NCI-H524 (cell line): ENCODE measurements around the gene SRPX2.

Experiments
- DNase-seq, 2 experiments: peaks; one replicate each; lab custom pipeline; 2025; lab: John Stamatoyannopoulos, UW

The SRPX2 gene

DNA sequence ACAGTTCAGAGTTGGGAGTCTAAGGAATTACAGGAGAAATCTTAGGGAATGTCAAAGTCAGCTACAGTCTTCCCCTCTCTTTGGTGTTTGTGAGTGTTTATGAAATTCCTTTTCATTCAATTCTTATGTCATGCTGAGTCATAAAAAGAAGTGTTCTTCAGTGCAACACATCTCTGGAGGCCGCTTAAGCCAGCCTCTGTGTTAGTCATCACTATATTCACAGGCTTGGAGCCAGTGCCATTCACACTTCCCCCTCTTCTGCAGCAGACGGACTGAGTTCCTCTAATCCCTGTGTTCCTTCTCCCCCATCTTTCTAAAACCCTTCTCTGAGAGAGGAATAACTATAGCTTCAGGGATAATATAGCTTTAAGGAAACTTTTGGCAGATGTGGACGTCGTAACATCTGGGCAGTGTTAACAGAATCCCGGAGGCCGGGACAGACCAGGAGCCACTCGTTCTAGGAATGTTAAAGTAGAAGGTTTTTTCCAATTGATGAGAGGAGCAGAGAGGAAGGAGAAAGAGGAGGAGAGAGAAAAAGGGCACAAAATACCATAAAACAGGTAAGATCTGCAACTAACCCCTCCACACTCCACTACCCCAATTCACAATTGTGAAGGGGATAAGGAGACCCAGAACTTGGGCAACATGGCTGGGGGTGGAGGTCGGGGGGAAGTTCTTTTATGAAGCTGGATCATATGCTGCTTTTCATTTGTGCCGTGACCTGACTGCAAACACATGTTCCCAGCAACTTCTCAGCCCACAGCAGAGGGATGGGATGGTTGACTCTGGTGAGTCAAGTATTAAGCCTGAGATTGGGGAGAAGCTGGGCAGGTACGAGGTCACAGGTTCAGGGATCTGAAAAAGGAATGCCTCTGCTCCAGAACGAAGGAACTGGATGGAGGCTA lies at the start of gene SRPX2:
SRPX2 (plus strand) TSS at position 244 of the 905 bp plus-strand sequence. CDS start 2,124 bp downstream, outside the sequence.
- no peak for DNase-seq

GRCh38 chrX:100596601-100597000 lies 47.4 kb upstream of the SRPX2 start:
- DNase-seq, result no peak

- DNase-seq, result no peak
Observed at GRCh38 chrX:100599456-100599855, 44.5 kb upstream of the SRPX2 start.

- no peak for DNase-seq
Observed at GRCh38 chrX:100600340-100600739, 43.7 kb upstream of the SRPX2 start.

DNA sequence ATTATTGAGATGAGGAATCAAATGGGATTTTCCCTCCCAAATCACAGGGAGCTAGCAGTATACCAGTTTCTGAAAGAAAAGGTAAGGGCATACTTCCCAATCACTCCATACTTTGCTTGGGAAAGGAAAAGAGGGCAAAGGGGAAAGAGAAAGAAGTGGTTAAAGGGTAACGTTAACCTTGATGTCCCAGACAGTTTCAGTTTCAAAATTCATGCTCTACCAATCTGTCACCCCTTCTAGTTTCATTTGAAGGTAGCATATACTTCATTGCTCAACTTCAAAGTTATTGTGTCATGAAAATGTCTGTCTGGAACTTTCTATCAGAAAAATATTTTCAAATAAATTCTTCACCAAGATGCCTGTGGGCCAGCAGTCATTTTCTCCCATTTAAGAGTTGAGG lies 43.2 kb upstream of the SRPX2 start:
- no peak for DNase-seq

DNA sequence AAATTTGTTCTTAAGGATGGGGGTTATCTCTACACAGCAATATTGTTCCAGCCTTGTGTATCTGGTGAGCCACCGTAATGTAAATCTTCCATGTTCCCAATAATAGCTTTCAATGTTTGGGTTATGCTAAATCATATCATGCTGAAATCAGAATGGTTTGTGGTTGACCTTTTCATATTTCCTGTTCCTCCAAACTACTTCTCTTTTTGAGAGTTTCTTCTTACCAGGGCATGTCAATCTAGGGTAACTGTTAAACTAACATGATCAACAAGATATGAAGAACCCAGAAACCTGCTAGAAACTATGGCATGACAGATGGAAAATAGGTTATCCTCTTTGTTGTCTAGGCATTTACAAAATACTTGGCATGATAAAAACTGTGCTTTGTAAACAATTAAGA lies 37.2 kb upstream of the SRPX2 start:
- no peak for DNase-seq

- DNase-seq, result peak in 1 of 2 experiments; percentile 6
Observed at GRCh38 chrX:100609591-100609990, 34.4 kb upstream of the SRPX2 start.

- no peak for DNase-seq
Observed at GRCh38 chrX:100611951-100612350, 32.0 kb upstream of the SRPX2 start.

DNA sequence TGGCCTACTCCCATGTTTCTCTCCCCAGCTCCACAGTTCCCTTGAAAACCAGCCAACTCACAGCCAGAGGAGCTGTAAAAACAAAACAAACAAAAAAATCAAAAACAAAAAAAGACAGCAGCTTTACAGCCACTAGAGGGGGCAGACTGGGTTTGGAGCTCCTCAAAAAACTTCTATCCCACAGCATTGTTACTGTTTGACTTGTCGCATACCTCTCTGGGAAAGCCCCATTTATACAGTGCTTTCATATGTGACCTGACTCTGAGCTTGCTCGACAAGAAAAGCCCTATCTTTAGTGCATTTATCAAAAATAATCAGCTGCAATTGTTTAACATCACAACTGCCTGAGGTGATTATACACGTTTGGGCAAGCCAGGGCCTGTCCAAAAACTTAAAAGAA lies 29.0 kb upstream of the SRPX2 start:
- peak in 1 of 2 experiments; percentile 5 for DNase-seq

DNA sequence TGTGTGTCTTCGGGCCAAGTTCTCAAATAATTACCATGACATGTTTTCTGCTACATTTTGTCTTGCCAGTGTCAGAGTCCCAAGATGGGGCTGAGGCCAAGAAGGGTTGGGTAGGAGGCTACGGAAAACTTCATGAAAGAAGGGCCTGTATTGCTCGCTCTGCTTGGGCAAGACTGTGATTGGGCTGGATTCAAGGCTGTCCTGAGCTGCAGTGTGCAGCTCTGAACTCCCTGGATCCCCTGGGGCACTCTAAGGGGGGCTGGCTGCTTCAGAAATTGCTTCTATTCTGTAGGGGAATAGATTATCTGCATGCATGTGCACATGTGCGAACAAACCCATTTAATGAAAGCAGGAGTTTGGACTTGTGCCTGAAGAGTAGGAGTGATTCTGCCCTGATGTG lies 21.0 kb upstream of the SRPX2 start:
- DNase-seq, result no peak

- DNase-seq, result no peak
Observed at GRCh38 chrX:100625985-100626491, 18.0 kb upstream of the SRPX2 start.

GRCh38 chrX:100635040-100635439 lies 9.0 kb upstream of the SRPX2 start:
- no peak for DNase-seq

DNA sequence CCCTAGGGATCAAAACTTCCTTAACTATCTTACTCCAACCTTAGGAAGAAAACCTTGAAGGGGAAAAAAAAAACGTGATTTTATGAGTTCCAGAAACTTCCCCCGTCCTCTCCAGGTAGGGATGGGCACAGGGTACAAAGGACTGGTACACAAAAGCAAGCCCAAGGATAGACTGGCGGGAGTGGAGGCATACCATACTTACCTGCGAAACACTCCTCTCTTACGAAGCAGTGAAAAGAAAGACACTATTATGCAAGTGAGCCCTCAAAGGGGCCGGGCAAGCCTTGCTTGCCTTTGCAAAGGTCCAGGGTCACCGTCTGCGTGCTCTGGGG lies 8.0 kb upstream of the SRPX2 start:
- DNase-seq, result peak in 1 of 2 experiments; percentile 12

DNA sequence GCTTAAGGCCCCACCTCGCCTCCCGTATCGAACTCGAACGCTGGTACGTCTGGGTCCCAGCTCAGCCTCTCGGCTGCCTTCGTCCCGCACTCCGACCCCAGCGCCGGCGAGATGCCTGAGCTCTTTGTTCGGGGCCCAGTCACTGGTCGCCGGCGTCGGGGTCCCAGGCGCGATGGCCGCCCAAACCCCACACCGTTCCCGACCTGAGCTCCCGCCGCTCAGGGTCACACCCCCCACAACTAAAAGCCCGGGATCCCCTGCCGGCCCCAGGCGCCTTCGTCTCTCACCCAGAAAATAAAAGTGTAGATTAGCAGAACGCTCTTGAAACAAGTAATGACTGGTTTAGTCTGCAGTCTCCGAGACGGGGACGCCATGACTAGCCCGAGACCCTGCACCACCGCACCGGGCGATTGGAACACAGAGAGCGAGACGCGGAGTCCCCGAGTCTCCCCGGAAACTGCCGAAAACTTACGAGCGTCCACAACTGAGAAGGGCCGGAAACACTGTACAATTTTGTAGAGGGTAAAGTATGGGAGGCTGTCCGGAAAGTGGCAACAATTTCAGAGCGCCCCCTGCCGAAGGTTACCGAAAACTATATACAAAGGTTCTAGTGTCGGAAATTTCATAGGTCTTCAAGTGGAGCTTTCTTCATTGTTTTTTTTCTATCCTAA lies 7.5 kb upstream of the SRPX2 start, which contains the start of gene TSPAN6:
TSPAN6 (minus strand) TSS at position 486 of the 671 bp plus-strand sequence; CDS start at position 374, 112 bp downstream.
- peak; percentile 95 for DNase-seq

- no peak for DNase-seq
Observed at GRCh38 chrX:100642290-100642689, 1.7 kb upstream of the SRPX2 start.

- no peak for DNase-seq
Observed at GRCh38 chrX:100643212-100643611, 787 bp upstream of the SRPX2 start.

DNA sequence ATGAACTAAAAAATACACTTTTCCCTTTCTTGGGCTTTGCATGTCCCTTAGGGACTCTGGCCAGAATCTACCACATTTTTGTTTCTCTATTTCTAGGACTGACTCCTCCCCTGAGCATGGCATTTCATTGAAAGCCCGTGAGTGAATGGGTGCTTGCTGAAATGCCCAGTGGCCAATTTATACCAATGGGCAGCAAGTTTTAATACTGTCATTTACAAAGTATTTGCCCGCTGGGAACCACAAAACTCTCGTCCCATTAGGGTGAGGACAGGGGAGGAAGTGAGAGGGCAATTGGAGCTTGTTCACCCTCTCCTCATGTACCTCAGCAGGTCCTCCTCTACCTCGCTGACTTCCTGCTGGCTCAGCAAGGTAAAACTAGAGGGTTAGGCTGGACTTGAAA lies 1.1 kb downstream of the SRPX2 start:
- no peak for DNase-seq

DNA sequence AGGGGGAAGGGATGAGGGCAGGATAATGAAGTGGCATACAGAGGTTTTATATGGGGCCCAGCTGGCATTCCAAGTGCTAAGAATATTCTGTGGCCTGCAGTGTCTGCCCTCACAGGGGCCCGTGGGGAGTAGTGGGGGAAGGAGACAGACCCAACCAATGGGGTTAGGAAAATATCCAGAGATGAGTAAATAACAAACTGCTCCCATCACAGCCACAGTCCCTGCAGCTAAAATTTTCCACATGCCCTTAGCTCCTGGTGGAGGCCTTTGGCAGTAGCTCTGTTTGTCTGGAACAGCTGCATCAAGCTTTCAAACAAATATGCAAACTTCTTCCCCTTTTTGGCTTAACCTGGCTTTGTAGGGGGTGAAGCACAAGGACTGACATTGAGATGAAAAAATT lies 3.1 kb downstream of the SRPX2 start:
- DNase-seq, result peak in 1 of 2 experiments; percentile 23

DNA sequence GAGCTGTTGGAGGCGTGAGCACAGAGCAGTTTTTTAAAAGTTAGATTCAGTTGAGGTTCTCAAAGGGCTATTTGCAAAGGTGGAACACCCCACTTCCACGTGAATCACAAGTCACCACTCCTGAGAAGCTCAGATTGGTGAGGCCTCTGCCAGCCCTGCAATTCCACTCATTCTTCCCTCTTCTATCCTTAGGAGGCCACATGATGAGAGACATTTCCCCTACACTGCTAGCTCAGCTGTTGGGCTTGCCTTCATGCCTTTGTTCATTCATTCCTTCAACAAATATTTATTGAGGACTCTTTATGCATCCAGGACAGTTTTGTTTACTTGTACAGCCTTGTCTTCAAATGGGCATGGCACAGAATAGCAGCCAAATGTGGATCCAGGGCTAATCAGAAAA lies 3.7 kb downstream of the SRPX2 start:
- no peak for DNase-seq

- DNase-seq, result peak; percentile 20 to 74
Observed at GRCh38 chrX:100648458-100649417, 4.7 kb downstream of the SRPX2 start.

DNA sequence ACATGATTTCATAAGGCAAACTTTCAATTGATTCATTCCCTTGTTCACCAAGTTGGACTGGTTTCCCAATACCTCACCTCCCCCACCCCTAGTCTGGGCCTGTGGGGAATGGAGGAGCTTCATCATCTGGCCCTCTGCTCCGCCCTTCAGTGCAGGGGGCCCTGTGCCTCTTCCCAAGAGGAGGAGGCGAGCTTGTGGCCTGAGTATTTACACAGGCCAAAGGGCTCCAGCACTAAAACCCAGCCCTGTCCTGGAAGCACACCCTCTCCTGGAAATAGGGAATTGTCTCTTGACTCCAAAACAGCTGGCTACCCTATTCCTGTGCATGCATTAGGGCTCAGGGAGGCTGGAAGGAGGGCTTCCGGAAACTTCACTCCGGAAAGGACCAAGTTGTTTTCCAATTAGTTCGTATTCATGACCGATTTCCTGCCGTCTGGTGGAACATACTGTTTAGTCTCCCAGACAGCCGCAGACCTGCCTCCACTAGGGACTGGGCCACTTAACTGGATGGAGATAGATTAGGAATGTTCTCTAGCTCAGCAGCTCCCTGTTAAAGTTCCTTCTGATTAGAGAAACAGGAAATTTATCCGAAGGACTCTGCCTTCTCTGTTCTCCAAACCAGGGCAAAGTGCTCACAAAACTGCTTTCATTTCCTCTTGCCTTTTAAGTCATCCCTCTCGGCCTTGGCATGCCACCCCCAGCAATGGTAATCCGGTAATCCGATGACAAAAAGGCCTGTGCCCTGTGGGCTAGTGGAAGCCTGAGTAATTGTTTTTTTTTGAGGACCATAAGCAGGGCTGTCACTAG lies 5.8 kb downstream of the SRPX2 start:
- DNase-seq, result peak in 1 of 2 experiments; percentile 17
